HepG2 (cell line): ENCODE measurements around the gene ZNF581. TPM values are rescaled to one million over a fixed set of nuclear protein-coding genes. Genes with fewer than 3 reads are reported as not detected.
A peak's percentile ranks its signal among the peaks of the same experiment; 100 is the strongest.

Experiments
- BHLHE40 ChIP-seq: IDR thresholded peaks from 2 replicates; pipeline ENCODE4 v1.6.1; 2011; ENCODE audit warnings: low read length, improper control_type of control experiment
- CREM ChIP-seq, 2 experiments: sonication (generic) in 1 of 2; formaldehyde crosslinking in 1 of 2; IDR thresholded peaks; 2 replicates each; pipeline versions ENCODE4 v1.4.0 to v1.6.1; 2016 to 2020; ENCODE audit warnings: antibody characterized with exemption in 1 of 2, mild to moderate bottlenecking in 1 of 2, missing genetic modification reagents in 1 of 2
- KAT8 ChIP-seq: IDR thresholded peaks from 2 replicates; pipeline ENCODE4 v1.6.1; 2016; ENCODE audit warnings: missing genetic modification reagents, missing compliant biosample characterization
- MIER2 ChIP-seq: IDR thresholded peaks from 2 replicates; pipeline ENCODE4 v1.6.1; 2016; ENCODE audit warnings: missing biosample characterization, missing genetic modification reagents
- MTA1 ChIP-seq: sonication (generic); formaldehyde crosslinking; IDR thresholded peaks from 2 replicates; pipeline ENCODE4 v1.4.0; 2020; ENCODE audit warnings: missing genetic modification reagents, mild to moderate bottlenecking, borderline replicate concordance
- PLRG1 ChIP-seq: fragments of 450-650 bp; conservative IDR thresholded peaks from 2 replicates; pipeline ENCODE4 v1.6.1; 2016
- REPIN1 ChIP-seq: sonication (generic); formaldehyde crosslinking; IDR thresholded peaks from 2 replicates; pipeline ENCODE4 v1.8.0; 2022; ENCODE audit warnings: missing genetic modification reagents, low read depth, mild to moderate bottlenecking, borderline replicate concordance
- TBX2 ChIP-seq: sonication (generic); formaldehyde crosslinking; IDR thresholded peaks from 2 replicates; pipeline ENCODE4 v1.5.0; 2020; ENCODE audit warnings: missing genetic modification reagents, mild to moderate bottlenecking, borderline replicate concordance
- ZFY ChIP-seq: sonication (generic); formaldehyde crosslinking; IDR thresholded peaks from 2 replicates; pipeline ENCODE4 v1.4.0; 2020; ENCODE audit warnings: missing genetic modification reagents
- ZHX2 ChIP-seq, 2 experiments: sonication (generic) in 1 of 2; formaldehyde crosslinking in 1 of 2; IDR thresholded peaks; 2 replicates each; pipeline versions ENCODE4 v1.6.1 to v1.9.0; 2014 to 2022; ENCODE audit warnings: antibody characterized with exemption in 1 of 2, borderline replicate concordance in 1 of 2, inconsistent platforms in 1 of 2, low read depth in 1 of 2, missing genetic modification reagents in 1 of 2
- ZNF256 ChIP-seq: sonication (generic); formaldehyde crosslinking; conservative IDR thresholded peaks from 2 replicates; pipeline ENCODE4 v1.4.0; 2020; ENCODE audit warnings: missing genetic modification reagents
- ZNF276 ChIP-seq: sonication (generic); formaldehyde crosslinking; IDR thresholded peaks from 2 replicates; pipeline ENCODE4 v1.4.0; 2020; ENCODE audit warnings: mild to moderate bottlenecking, low read depth, missing genetic modification reagents
- ZNF337 ChIP-seq: sonication (generic); formaldehyde crosslinking; IDR thresholded peaks from 2 replicates; pipeline ENCODE4 v1.5.1; 2020; ENCODE audit warnings: missing genetic modification reagents, low read depth, mild to moderate bottlenecking, borderline replicate concordance
- ZNF354B ChIP-seq: sonication (generic); formaldehyde crosslinking; IDR thresholded peaks from 2 replicates; pipeline ENCODE4 v1.8.0; 2022; ENCODE audit warnings: mild to moderate bottlenecking, missing genetic modification reagents
- ZNF562 ChIP-seq: sonication (generic); formaldehyde crosslinking; IDR thresholded peaks from 2 replicates; pipeline ENCODE4 v1.8.0; 2022; ENCODE audit warnings: missing genetic modification reagents, borderline replicate concordance
- ZNF746 ChIP-seq: sonication (generic); formaldehyde crosslinking; IDR thresholded peaks from 2 replicates; pipeline ENCODE4 v1.8.0; 2022; ENCODE audit warnings: mild to moderate bottlenecking, missing genetic modification reagents
- ZNF879 ChIP-seq: sonication (generic); formaldehyde crosslinking; IDR thresholded peaks from 2 replicates; pipeline ENCODE4 v1.8.1; 2023; ENCODE audit warnings: missing genetic modification reagents
- ZNF891 ChIP-seq: sonication (generic); formaldehyde crosslinking; IDR thresholded peaks from 2 replicates; pipeline ENCODE4 v1.5.0; 2020; ENCODE audit warnings: mild to moderate bottlenecking, missing genetic modification reagents
- ZUFSP ChIP-seq: sonication (generic); formaldehyde crosslinking; IDR thresholded peaks from 2 replicates; pipeline ENCODE4 v1.9.0; 2021; ENCODE audit warnings: missing genetic modification reagents, mild to moderate bottlenecking, borderline replicate concordance
- polyA plus RNA-seq, 8 experiments: library from polyadenylated mRNA; depleted of rRNA in 3 of 8; stranded (reverse) in 7 of 8; unstranded in 1 of 8; fragments of >200 nt; fragmentation: Illumina TruSeq in 4 of 8; extraction: Trizol in 4 of 8; gene quantifications; 2 replicates each; pipeline versions ENCODE4 v1.2.1 to v1.2.3, GENCODE V29; 2011 to 2016; ENCODE audit warnings: low read depth in 4 of 8, missing spikeins in 1 of 8, mixed read lengths in 1 of 8; ENCODE audit not compliant: insufficient read depth in 1 of 8
- total RNA-seq, 5 experiments: library from RNA; depleted of rRNA; stranded (reverse); fragments of >200 nt; fragmentation: Illumina TruSeq; extraction: Trizol; gene quantifications; 2 replicates each; pipeline ENCODE4 v1.2.3, GENCODE V29; 2016; ENCODE audit warnings: low read depth in 1 of 5

Gene ZNF581
- total and polyA plus RNA-seq, 2 of the 13 experiments (the other 11 are each of a cell fraction or from before 2014, with no cell fraction given) = 19.6 to 49.5 TPM

GRCh38 chr19:55643003-55643886, at the start of gene ZNF581 (continued):
- TF ChIP-seq ZHX2 (IDR thresholded peaks at IDR 0.05; ENCODE audit: low read depth) (0 out of 2 replicates have a peak, but pooled peaks have one; percentile 35), ZHX2 (CRISPR knock-in tag; IDR thresholded peaks at IDR 0.05; ENCODE audit: borderline replicate concordance) (no peak; the same call in 1 of the 2 replicates), ZNF746 (CRISPR knock-in tag) (peak; percentile 53; the same call in 1 of the 2 replicates), ZNF337 (CRISPR knock-in tag) (no peak), TBX2 (CRISPR knock-in tag) (peak; percentile 40; the same call in 1 of the 2 replicates), REPIN1 (CRISPR knock-in tag) (peak; percentile 52; the same call in 1 of the 2 replicates), ZNF562 (CRISPR knock-in tag) (no peak), ZFY (CRISPR knock-in tag) (peak; percentile 40; the same call in 1 of the 2 replicates), MIER2 (CRISPR knock-in tag) (peak; percentile 43; the same call in 1 of the 2 replicates), CREM (IDR thresholded peaks at IDR 0.05) (no peak), CREM (CRISPR knock-in tag; IDR thresholded peaks at IDR 0.05) (no peak), ZNF879 (CRISPR knock-in tag) (no peak), ZUFSP (no peak), ZNF891 (CRISPR knock-in tag) (no peak; the same call in 1 of the 2 replicates), KAT8 (CRISPR knock-in tag) (peak; percentile 90), ZNF354B (0 out of 2 replicates have a peak, but pooled peaks have one; percentile 18), PLRG1 (no peak), ZNF256 (CRISPR knock-in tag) (no peak), MTA1 (CRISPR knock-in tag) (no peak), BHLHE40 (0 out of 2 replicates have a peak, but pooled peaks have one; percentile 34), ZNF276 (CRISPR knock-in tag) (0 out of 2 replicates have a peak, but pooled peaks have one; percentile 31)
